IMR-90 (cell line): ENCODE results near the gene SLC5A3. TPM values are rescaled to one million over a fixed set of nuclear protein-coding genes. Genes with fewer than 3 reads are reported as not detected.

Source experiments
- ATAC-seq: fragments of 200-7000 bp; cut with Tn5 transposase; 2 replicates; pipeline ENCODE4 v1.9.1; 2020; ENCODE audit warnings: low read depth, mild to moderate bottlenecking, moderate library complexity
- BruUV-seq: library from RNA; stranded (reverse); fragments of 400-500 nt; replicated peaks from 2 replicates; lab custom pipeline; 2021; lab: Mats Ljungman, UMichigan
- CTCF ChIA-PET: fragments of 300-600 bp; formaldehyde crosslinking; extraction: SDS; loops from one replicate; lab custom pipeline; 2021; ENCODE audit warnings: antibody characterized with exemption; lab: Yijun Ruan, JAX
- POLR2A ChIA-PET: fragments of 300-600 bp; sonication (Branson Sonifier 250); formaldehyde crosslinking; loops from one replicate; lab custom pipeline; 2022; ENCODE audit warnings: antibody characterized with exemption; ENCODE audit not compliant: unreplicated experiment; lab: Charles Lee
- DNase-seq: peaks from one replicate; pipeline ENCODE4 v3.0.0; 2013
- H2AFZ ChIP-seq: replicated peaks from 2 replicates; pipeline ENCODE3; 2013; ENCODE audit warnings: low read length, mild to moderate bottlenecking; ENCODE audit not compliant: poor library complexity
- H2AK5ac ChIP-seq: 2 replicates; pipeline ENCODE4 v1.6.1; 2013; ENCODE audit warnings: low read depth, low read length, inconsistent platforms
- H2AK9ac ChIP-seq: replicated peaks from 2 replicates; pipeline ENCODE3; 2013; ENCODE audit warnings: mild to moderate bottlenecking, low read depth, low read length, moderate library complexity; ENCODE audit not compliant: poor library complexity
- H2BK120ac ChIP-seq: 2 replicates; pipeline ENCODE4 v1.6.1; 2013; ENCODE audit warnings: low read depth, low read length, inconsistent platforms
- H2BK15ac ChIP-seq: 3 replicates; pipeline ENCODE4 v1.6.1; 2013; ENCODE audit warnings: low read depth, low read length, inconsistent platforms
- H2BK20ac ChIP-seq: 2 replicates; pipeline ENCODE4 v1.6.1; 2013; ENCODE audit warnings: low read depth, mild to moderate bottlenecking, inconsistent platforms, low read length, moderate library complexity
- H2BK5ac ChIP-seq: 2 replicates; pipeline ENCODE4 v1.6.1; 2013; ENCODE audit warnings: mild to moderate bottlenecking, low read depth, low read length, inconsistent platforms; ENCODE audit not compliant: poor library complexity, severe bottlenecking
- H3K14ac ChIP-seq: replicated peaks from 2 replicates; pipeline ENCODE4 v1.6.1; 2013; ENCODE audit warnings: low read depth, low read length, inconsistent platforms
- H3K18ac ChIP-seq: 2 replicates; pipeline ENCODE4 v1.6.1; 2013; ENCODE audit warnings: low read depth, low read length, control low read depth
- H3K23ac ChIP-seq: 2 replicates; pipeline ENCODE4 v1.6.1; 2013; ENCODE audit warnings: low read depth, low read length, inconsistent platforms
- H3K27ac ChIP-seq: 2 replicates; pipeline ENCODE4 v1.5.1; 2013; ENCODE audit warnings: mild to moderate bottlenecking, control low read depth, low read length; ENCODE audit not compliant: insufficient read depth
- H3K27me3 ChIP-seq: 2 replicates; pipeline ENCODE4 v1.6.1; 2013; ENCODE audit warnings: low read length; ENCODE audit not compliant: control insufficient read depth, insufficient read depth
- H3K36me3 ChIP-seq: 2 replicates; pipeline ENCODE4 v1.6.1; 2013; ENCODE audit warnings: low read length, mixed read lengths; ENCODE audit not compliant: control insufficient read depth, insufficient read depth
- H3K4ac ChIP-seq: 2 replicates; pipeline ENCODE4 v1.6.1; 2013; ENCODE audit warnings: low read depth, low read length, inconsistent platforms
- H3K4me1 ChIP-seq: 2 replicates; pipeline ENCODE4 v1.6.1; 2013; ENCODE audit warnings: low read length, mixed read lengths; ENCODE audit not compliant: control insufficient read depth, insufficient read depth
- H3K4me2 ChIP-seq: 2 replicates; pipeline ENCODE4 v1.6.1; 2013; ENCODE audit warnings: low read depth, mild to moderate bottlenecking, control low read depth, low read length, moderate library complexity
- H3K4me3 ChIP-seq: 2 replicates; pipeline ENCODE4 v1.5.1; 2013; ENCODE audit warnings: low read depth, mild to moderate bottlenecking, control low read depth, low read length, moderate library complexity; ENCODE audit not compliant: insufficient read depth
- H3K56ac ChIP-seq: 2 replicates; pipeline ENCODE4 v1.6.1; 2013; ENCODE audit warnings: low read length, inconsistent platforms; ENCODE audit not compliant: insufficient read depth; ENCODE audit errors: extremely low read depth
- H3K79me1 ChIP-seq, 2 experiments: 2 replicates each; pipeline ENCODE4 v1.6.1; 2013; ENCODE audit warnings: low read length in 2 of 2, inconsistent platforms in 1 of 2, low read depth in 1 of 2
- H3K9ac ChIP-seq: 2 replicates; pipeline ENCODE4 v1.6.1; 2013; ENCODE audit warnings: low read depth, low read length, control low read depth
- H3K9me1 ChIP-seq: 2 replicates; pipeline ENCODE4 v1.6.1; 2013; ENCODE audit warnings: low read length, inconsistent platforms; ENCODE audit not compliant: insufficient read depth
- H3K9me3 ChIP-seq: 2 replicates; pipeline ENCODE4 v1.6.1; 2013; ENCODE audit warnings: low read length; ENCODE audit not compliant: control insufficient read depth, insufficient read depth
- H4K20me1 ChIP-seq: 2 replicates; pipeline ENCODE4 v1.6.1; 2013; ENCODE audit warnings: low read length, inconsistent platforms; ENCODE audit not compliant: insufficient read depth
- H4K5ac ChIP-seq: 2 replicates; pipeline ENCODE4 v1.6.1; 2013; ENCODE audit warnings: mild to moderate bottlenecking, low read depth, low read length, control low read depth
- H4K8ac ChIP-seq, 2 experiments: 2 replicates each; pipeline ENCODE4 v1.6.1; 2013; ENCODE audit warnings: low read depth in 2 of 2, low read length in 2 of 2, control low read depth in 1 of 2, inconsistent platforms in 1 of 2
- H4K91ac ChIP-seq: 2 replicates; pipeline ENCODE4 v1.6.1; 2013; ENCODE audit warnings: low read depth, low read length, inconsistent platforms; ENCODE audit not compliant: insufficient read depth
- BHLHE40 ChIP-seq: fragments of 150-350 bp; IDR thresholded peaks from 2 replicates; pipeline ENCODE4 v1.6.1; 2016; ENCODE audit warnings: mild to moderate bottlenecking, low read depth, low read length
- CHD1 ChIP-seq: IDR thresholded peaks from 2 replicates; pipeline ENCODE4 v1.6.1; 2012; ENCODE audit warnings: low read depth, low read length, improper control_type of control experiment
- CTCF ChIP-seq: conservative IDR thresholded peaks from 2 replicates; pipeline ENCODE4 v1.5.1; 2012; ENCODE audit warnings: mild to moderate bottlenecking, low read depth, low read length, improper control_type of control experiment
- FOS ChIP-seq: fragments of 150-350 bp; IDR thresholded peaks from 2 replicates; pipeline ENCODE4 v1.6.1; 2016; ENCODE audit warnings: low read depth, low read length
- MAFK ChIP-seq: IDR thresholded peaks from 2 replicates; pipeline ENCODE4 v1.6.1; 2012; ENCODE audit warnings: low read depth, low read length, improper control_type of control experiment
- MAZ ChIP-seq: IDR thresholded peaks from 2 replicates; pipeline ENCODE4 v1.6.1; 2012; ENCODE audit warnings: low read depth, mild to moderate bottlenecking, low read length, improper control_type of control experiment, moderate library complexity, borderline replicate concordance
- MXI1 ChIP-seq: IDR thresholded peaks from 2 replicates; pipeline ENCODE4 v1.6.1; 2012; ENCODE audit warnings: low read depth, mild to moderate bottlenecking, low read length, moderate library complexity, borderline replicate concordance
- NFE2L2 ChIP-seq: fragments of 150-350 bp; IDR thresholded peaks from 2 replicates; pipeline ENCODE4 v1.6.1; 2016; ENCODE audit warnings: low read depth, mild to moderate bottlenecking, low read length
- RAD21 ChIP-seq: IDR thresholded peaks from 2 replicates; pipeline ENCODE4 v1.6.1; 2012; ENCODE audit warnings: low read length, improper control_type of control experiment
- RCOR1 ChIP-seq: IDR thresholded peaks from 2 replicates; pipeline ENCODE4 v1.6.1; 2012; ENCODE audit warnings: mild to moderate bottlenecking, low read length, improper control_type of control experiment; ENCODE audit not compliant: insufficient replicate concordance
- RFX5 ChIP-seq: IDR thresholded peaks from 2 replicates; pipeline ENCODE4 v1.8.0; 2012; ENCODE audit warnings: low read depth, mild to moderate bottlenecking, low read length, moderate library complexity
- USF2 ChIP-seq: fragments of 150-350 bp; IDR thresholded peaks from 2 replicates; pipeline ENCODE4 v1.6.1; 2017; ENCODE audit warnings: mild to moderate bottlenecking, antibody characterized with exemption, low read length, low read depth
- WGBS, 2 experiments: methylation state at CpG; one replicate each; pipeline versions ENCODE4 v1.1.5 to v1.1.7; 2013; ENCODE audit warnings: missing lambda C conversion rate in 2 of 2; ENCODE audit not compliant: insufficient read length in 1 of 2; ENCODE audit errors: extremely low coverage in 2 of 2; 5-methylcytosine and 5-hydroxymethylcytosine counted together
- dilution Hi-C: fragments of 300-500 bp; cut with HindIII; formaldehyde crosslinking; loops from one replicate; pipeline ENCODE4 v1.14.3; 2018; ENCODE audit warnings: low sequenced_read_pairs; ENCODE audit not compliant: unreplicated experiment
- in situ Hi-C: fragments of 300-500 bp; cut with MboI; formaldehyde crosslinking; loops from 3 replicates; pipeline ENCODE4 v1.14.3; 2019; ENCODE audit warnings: low sequenced_read_pairs, inconsistent platforms, mixed read lengths
- intact Hi-C: fragments of 100-400 bp; cut with micrococcal nuclease; formaldehyde crosslinking; loops from 2 replicates; pipeline ENCODE4 v1.10.0; 2022
- polyA plus RNA-seq, 3 experiments: library from polyadenylated mRNA; depleted of rRNA; stranded (reverse); fragments of >200 nt; gene quantifications; 2 replicates each; pipeline ENCODE4 v1.2.3, GENCODE V29; 2012; ENCODE audit warnings: low replicate concordance in 1 of 3
- total RNA-seq: library from RNA; depleted of rRNA; stranded (reverse); fragments of >200 nt; gene quantifications from 2 replicates; pipeline ENCODE4 v1.2.3, GENCODE V29; 2012
- TF ChIP-seq, protein P1 (sequence below): fragments of 150-350 bp; IDR thresholded peaks from 2 replicates; pipeline ENCODE4 v1.6.1; 2016; ENCODE audit warnings: low read depth, mild to moderate bottlenecking, low read length, moderate library complexity, borderline replicate concordance

SLC5A3 gene
- total and polyA plus RNA-seq, 2 of the 4 experiments (the other 2 are of a cell fraction): 1.8 to 9.9 TPM

GRCh38 chr21:34078915-34079314 is 5.5 kb downstream of the SLC5A3 start:
- peaks cover 5% of the 10 kb centered on the region for H3K36me3 ChIP-seq
- no peak overlapping the region for H3K27ac ChIP-seq
- H2BK20ac ChIP-seq: no peak overlapping the region
- no peak overlapping the region for H2BK5ac ChIP-seq
- H2AK9ac ChIP-seq: no peak overlapping the region
- ChIA-PET CTCF (no interaction called here), POLR2A (interaction anchor here (0.6 kb wide), 1 partner anchor 1277 kb away, joined by 6 read pairs; no protein-coding TSS in a partner anchor)
- H3K9ac ChIP-seq: no peak overlapping the region
- TF ChIP-seq FOS: no peak
- TF ChIP-seq RAD21: no peak
- no peak for TF ChIP-seq BHLHE40
- no peak for TF ChIP-seq NFE2L2
- no peak for TF ChIP-seq MAFK
- no peak for TF ChIP-seq USF2
- TF ChIP-seq CHD1: no peak
- TF ChIP-seq, protein P1, sequence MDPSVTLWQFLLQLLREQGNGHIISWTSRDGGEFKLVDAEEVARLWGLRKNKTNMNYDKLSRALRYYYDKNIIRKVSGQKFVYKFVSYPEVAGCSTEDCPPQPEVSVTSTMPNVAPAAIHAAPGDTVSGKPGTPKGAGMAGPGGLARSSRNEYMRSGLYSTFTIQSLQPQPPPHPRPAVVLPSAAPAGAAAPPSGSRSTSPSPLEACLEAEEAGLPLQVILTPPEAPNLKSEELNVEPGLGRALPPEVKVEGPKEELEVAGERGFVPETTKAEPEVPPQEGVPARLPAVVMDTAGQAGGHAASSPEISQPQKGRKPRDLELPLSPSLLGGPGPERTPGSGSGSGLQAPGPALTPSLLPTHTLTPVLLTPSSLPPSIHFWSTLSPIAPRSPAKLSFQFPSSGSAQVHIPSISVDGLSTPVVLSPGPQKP: no peak
- TF ChIP-seq RCOR1: no peak
- TF ChIP-seq MAZ: no peak
- TF ChIP-seq CTCF: no peak
- no peak for TF ChIP-seq RFX5
- no peak for TF ChIP-seq MXI1
- H3K9me1 ChIP-seq: no peaks in the 10 kb centered on the region
- H3K4ac ChIP-seq: no peak overlapping the region
- no peak overlapping the region for H3K56ac ChIP-seq
- H3K4me3 ChIP-seq: no peak overlapping the region
- H4K5ac ChIP-seq: no peak overlapping the region
- H3K9me3 ChIP-seq: no peaks in the 10 kb centered on the region
- H2AK5ac ChIP-seq: no peak overlapping the region
- no peak overlapping the region for H2BK15ac ChIP-seq
- in situ Hi-C loops (no loop called here), intact Hi-C loops (loop anchor here (2.0 kb wide), 1 partner anchor 18 kb away; no protein-coding TSS in a partner anchor), dilution Hi-C loops (no loop called here)
- peaks cover 32% of the 10 kb centered on the region; the same call in 1 of the 2 replicates for H4K20me1 ChIP-seq
- WGBS, 2 experiments: no CpG with 5 or more reads among the region's 2 CpGs
- no TSS peak for BruUV-seq
- no peak overlapping the region for H3K23ac ChIP-seq
- H3K79me1 ChIP-seq: peaks cover 48 to 74% of the 10 kb centered on the region in 2 experiments
- H2AFZ ChIP-seq: no peak overlapping the region
- H3K4me2 ChIP-seq: no peak overlapping the region
- no peak overlapping the region for H3K14ac ChIP-seq
- no peak for DNase-seq
- H4K91ac ChIP-seq: no peak overlapping the region
- H4K8ac ChIP-seq: no peak overlapping the region
- no peak overlapping the region for H2BK120ac ChIP-seq
- H3K18ac ChIP-seq: no peak overlapping the region
- no peaks in the 10 kb centered on the region for H3K27me3 ChIP-seq
- no peak for ATAC-seq
- peaks cover 7% of the 10 kb centered on the region for H3K4me1 ChIP-seq
